Measurements from ENCODE around the gene AP3B2.

AP3B2 gene

DNA sequence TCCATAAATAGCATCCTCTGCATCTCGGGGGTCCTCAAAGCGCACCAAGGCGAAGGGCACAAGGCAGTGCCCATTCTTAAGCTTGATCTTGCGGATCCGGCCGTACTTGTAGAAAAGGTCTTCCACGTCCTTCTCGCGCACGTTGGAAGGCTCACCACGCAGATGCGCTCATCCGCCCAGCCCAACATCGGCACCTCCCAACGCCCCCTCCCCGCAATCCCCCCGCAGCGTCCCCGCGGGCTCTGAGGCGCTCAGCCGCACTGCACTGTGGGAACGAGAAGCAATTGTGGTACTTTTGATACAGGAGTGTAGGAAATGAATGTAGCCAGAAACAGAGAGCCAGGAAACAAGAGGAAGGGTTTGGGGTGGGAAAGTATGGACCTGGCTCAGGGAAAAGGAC is 17.5 kb downstream of the AP3B2 start:
- DNase-seq (ENCODE audit: low read depth) = no peak

DNA sequence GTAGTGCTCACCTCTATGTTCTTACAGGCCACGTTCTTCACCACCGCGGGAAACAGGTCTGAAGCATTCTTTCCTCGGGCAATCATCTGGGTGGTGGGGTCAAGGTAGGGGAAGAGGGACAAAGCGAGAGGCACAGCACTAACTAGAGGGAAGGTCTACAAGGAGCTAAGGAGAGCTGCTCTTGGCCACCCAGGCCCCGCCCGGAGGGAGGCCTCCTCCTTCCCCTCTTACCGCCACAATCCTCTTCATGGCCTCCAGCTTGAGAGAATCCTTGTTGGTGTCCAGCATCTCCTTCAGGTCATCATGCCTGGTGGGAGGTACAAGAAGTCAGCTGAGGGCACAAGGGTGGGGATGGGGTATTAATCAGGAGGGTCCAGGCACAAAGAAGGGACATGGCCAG is 20.5 kb downstream of the AP3B2 start:
- no peak for DNase-seq (ENCODE audit: low read depth)

DNA sequence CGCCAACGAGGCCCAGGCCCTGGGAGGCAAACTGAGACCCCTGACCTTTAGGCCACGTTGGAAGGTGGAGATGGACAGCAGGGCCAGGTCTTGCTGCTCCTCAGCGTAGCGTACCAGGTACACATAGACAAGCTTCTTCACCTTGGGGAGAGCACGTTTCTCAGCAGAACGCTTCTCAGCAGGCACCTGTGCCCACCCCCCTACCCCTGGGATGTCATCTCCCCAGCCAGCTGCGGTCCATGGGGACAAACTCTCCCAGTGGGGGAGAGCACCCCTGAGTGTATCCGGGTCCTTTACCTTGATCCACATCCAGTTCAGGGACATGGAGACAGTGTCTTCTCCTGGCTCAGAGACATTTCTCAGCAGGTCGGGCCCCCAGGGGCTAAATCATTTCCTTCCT is 21.0 kb downstream of the AP3B2 start:
- no peak for DNase-seq (ENCODE audit: low read depth)

DNA sequence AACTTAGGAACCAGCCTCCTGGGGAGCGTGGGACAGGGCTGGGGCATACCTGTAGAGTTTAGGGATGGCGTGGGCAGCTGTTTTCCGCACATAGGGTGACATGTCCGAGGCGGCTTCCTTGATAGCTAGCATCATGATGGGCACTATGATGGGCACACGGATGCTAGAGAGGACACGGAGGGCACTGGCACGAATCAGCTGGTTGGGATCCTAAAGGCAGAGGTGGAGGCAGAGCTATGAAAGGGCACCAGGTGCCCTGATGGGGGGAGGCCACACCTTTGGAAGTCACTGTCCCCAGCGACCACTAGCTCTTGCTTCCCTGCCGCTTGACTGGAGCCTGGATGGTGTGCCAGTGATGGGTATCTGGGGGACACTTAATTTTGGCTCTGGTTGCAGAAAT is 28.3 kb downstream of the AP3B2 start:
- no peak for DNase-seq (ENCODE audit: low read depth)

DNA sequence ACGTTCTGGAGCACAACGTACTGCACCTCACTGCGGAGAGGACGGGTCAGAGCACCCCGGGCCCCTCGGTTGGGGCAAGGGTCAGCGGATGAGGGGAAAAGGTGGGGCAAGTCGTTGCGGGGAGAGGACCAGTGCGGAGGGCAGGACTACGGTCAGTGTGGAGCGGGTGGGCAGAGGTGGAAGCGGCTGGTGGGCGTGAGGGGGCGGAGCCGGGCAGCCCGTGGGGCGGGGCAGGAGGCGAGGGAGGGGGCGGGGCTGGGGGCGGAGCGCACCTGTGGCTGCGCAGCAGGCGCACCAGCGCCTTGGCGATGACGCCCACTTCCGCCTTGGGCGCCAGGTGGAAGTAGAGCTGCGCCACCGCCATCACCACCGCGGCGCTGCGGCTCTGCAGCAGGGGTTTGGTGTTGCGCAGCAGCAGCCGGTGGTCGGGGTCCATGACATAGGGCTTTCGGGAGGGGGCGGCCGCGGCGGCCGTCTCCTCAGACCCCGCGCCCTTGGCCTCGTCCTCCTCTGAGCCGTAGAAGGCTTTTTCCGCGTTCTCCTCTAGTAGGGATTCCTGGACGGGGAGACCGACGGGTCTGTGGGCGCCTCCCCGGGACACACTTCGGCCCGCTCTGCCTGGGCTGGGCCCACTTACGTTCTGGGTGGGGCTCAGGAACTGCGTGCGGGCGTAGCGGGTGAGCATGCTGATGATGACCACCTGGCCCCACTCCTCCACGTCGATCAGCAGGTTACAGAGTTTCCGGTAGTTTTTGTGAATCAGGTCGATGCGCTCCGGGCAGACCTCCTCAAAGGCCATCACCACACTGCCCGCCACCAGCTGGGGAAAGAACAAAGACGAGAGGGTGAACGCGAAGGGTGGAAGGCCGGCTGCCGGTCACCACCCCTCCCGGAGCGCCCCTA is 29.2 kb downstream of the AP3B2 start:
- no peak for DNase-seq (ENCODE audit: low read depth)

DNA sequence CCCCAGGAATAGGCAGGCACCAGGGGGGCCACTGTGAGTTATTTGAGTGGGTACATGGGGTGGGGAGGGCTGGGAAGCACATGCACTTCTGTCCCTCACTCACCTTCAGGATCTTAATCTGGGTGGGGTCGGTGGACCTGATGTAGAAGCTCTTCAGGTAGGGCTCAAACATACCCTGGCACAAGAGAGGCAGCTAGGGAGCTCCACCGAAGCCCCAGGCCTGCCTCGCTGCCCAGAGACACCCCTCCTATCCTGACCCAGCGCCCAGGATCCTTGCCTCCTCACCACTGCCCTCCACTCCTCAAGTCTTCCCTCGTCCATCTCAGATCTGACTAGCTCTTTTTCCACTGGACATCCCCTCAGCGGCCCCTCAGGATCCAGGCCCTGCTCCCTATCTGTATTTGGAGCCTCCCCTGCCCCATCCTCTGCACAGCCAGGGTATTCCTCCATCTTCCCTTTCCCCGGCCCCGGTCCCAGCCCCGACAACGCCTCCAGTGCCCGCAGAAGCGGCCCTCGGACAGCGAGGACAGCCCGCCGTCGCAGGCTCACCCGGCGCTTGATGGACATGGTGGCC is 30.0 kb downstream of the AP3B2 start:
- no peak for DNase-seq (ENCODE audit: low read depth)

DNA sequence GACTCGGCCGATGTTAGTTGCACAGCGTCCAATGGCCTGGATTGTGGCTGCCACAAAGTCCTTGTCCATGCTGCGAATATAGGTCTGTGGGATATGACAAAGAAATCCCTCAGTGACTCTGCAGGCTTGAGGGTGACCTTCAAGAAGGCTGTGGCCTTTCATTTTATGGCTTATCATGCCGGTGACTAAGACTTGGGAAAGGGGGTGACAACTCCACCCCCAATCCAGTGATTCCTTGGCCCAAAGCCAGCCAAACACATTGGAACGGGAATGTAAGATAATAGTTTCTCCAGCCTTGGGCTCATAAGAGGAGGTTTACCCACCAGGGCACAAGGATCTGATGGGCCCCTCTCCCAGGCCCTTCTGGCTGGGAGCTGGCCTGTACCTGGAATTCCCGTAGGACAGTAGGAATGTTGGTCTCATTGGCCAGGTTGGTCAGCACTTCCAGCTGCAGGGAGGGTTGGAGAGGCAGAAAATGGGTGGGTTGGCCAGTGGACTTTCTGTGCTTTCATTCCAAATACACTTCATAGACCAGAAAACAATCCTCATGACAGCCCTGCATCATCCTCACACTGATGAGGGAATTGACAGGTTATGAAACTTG is 31.9 kb downstream of the AP3B2 start:
- no peak for DNase-seq (ENCODE audit: low read depth)

DNA sequence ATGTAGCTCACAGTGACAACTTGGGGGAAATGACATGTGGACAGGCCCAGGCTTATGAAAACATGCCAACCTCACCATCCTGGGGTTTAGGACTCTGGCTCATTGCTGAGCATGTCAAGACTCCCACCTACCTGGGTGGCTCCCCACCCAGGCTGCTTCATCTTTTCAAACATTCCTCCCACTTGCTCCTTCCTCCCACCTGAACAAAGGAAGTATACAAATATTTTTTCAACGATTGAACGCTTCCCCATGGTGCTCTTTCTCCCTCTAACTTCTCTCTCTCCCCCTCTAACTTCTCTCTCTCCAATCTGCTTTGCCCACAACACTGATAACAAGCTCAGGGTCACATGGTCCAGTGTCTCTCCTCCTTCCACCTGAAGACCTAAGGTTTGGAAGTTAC is 34.8 kb downstream of the AP3B2 start:
- no peak for DNase-seq (ENCODE audit: low read depth)

DNA sequence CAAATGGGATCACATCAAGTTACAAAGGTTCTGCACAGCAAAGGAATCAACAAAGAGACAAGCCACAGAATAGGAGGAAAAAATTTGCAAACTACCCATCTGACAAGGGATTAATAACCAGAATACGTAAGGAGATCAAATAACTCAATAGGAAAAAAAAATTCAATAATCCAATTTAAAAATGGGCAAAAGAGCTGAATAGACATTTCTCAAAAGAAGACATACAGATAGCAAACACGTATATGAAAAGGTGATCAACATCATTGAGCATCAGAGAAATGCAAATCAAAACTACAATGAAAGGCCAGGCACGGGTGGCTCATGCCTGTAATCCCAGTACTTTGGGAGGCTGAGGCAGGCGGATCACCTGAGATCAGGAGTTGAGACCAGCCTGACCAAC is 39.0 kb downstream of the AP3B2 start:
- no peak for DNase-seq (ENCODE audit: low read depth)

DNA sequence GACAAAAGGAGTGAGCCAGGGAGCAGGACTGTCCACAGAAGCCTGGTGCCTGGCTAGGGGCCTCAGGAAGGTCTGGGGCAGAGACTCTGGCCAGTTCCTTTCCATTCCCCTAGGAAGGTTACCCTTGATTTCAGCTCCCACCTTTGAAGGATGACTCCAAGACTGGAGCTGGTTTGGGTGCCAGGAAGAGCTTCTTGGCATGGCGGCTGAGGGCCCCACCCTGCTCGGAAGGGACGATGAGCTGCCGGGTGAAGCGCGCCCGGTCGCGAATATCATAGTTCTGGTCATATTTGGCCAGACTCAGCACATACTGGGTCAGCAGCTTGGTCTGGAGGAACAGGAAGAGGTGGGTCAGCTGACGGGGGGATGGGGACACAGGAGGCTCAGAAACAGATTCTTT is 43.1 kb downstream of the AP3B2 start:
- no peak for DNase-seq (ENCODE audit: low read depth)

DNA sequence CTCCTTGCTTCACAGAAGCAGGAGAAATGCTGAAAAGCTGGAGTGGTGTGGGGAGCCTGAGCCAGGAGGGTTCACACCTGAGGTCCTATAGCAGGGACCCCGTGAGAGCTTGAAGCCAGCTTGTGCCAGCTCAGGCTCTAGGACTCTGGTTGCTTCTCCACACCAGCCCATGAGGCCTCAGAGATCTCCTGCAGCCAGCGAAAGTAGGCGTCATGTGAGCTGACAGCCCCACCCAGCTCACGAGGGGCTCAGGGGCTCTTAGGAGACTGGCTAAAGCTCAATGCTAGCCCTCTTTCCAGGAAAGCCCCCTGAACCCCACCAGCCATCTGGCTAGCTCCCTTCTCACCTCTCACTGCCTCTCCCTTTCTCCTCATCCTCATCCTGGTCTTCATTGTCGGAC is 45.7 kb downstream of the AP3B2 start:
- no peak for DNase-seq (ENCODE audit: low read depth)

DNA sequence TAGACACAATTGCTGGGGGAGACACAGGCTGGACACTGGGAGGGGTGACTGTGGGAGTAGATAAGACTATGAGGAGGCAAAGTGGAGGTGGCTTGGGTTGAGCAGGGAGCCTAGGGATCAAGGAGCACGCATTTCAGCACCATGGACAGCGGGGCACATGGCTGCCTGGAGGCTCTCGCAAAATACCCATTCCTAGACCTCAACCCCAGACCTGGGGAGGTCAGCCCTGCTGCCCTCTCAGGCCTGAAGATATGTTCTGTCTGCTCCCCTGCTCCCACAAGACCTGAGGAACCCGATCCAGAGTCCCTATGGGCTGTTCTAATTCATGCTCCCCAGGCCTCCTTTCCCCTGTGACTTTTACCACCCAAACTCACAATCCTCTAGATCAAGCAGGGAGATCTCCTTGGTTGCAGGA is 46.5 kb downstream of the AP3B2 start:
- DNase-seq (ENCODE audit: low read depth) = no peak

DNA sequence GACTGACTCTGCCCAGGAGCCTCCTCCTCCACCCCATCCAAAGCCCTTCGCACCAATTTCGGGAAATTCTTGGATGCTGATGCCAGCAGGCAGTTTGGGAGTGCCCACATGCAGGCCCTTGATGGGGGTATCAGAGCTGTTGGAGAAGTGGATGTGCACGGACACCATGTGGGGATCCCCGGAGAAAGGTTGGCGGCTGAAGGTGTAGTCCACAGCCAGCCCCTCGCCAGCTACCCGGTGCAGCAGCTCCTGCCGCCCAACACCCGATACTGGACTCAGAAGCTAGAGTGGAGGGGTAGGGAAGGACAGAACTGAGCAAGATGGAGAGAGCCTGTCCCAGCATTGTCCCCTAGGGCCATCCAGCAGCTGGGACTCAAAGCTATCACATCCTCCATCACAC is 47.0 kb downstream of the AP3B2 start:
- no peak for DNase-seq (ENCODE audit: low read depth)

DNA sequence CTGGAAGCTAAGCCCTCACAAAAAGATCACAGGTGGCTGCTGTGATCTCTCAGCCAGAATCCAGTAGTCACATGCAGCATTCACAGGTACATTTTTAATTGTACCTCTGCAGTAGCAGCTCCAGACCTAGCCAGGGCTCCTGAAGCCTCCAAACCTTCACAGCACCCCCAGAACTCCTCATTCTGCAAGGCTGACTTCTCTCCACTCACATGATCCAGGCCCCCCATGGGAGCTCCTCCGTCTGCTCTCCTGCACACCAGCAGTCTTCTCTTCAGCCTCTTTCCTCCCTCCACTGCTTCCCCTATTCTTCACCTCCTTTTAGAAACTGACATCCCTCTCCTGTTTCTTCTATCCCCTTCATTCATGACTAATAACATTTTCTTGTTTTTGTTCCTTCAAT is 49.3 kb downstream of the AP3B2 start:
- DNase-seq (ENCODE audit: low read depth) = no peak

DNA sequence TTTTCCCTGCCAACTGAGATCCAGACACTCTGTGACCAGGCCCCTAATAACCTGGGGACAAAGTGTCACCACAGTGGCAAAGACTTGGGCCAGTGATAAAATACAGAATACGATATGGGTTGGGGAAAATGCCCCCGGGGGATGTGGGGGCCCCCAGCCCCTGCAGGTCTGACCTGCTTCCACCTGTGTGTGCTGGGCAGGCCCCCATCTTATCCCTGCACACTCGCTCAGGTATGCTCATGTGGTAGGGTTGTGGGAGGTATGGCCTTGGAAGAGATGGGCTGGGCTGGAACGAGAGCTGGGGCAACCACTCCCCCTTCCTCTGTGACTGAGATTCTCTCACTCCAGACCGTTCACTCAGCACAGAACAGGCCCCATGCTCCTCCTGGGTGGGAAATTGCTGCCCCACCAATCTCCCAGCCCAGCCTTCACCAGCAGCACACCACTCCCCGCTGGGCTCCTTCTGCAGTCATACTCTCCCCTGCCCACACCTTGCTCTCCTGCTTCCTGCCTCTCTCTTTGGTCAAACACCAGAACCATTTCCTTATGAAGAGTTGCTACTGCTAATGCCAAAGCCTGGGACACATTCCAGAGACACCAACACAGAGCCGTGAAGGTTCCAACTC is 52.9 kb downstream of the AP3B2 start:
- DNase-seq (ENCODE audit: low read depth) = no peak

DNA sequence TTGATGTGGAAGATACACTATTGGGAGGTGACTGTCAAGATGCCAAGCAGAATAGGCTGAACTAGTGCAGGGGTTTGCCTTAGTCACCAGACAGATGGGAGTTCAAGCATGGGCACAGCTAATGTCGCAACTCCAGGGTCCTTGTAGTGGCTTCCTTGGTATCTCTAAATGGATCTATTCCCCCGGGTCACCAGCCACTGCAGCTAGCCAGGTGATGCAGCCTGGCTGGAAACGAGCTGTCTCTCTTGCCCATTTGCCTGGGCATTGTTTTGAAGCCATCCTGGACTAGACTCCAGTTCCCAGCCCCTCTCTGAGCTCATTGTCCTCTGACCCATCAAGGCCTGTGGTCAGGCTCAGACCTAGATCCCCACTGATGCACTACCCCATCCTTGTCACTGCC is 54.1 kb downstream of the AP3B2 start:
- DNase-seq (ENCODE audit: low read depth) = no peak

DNA sequence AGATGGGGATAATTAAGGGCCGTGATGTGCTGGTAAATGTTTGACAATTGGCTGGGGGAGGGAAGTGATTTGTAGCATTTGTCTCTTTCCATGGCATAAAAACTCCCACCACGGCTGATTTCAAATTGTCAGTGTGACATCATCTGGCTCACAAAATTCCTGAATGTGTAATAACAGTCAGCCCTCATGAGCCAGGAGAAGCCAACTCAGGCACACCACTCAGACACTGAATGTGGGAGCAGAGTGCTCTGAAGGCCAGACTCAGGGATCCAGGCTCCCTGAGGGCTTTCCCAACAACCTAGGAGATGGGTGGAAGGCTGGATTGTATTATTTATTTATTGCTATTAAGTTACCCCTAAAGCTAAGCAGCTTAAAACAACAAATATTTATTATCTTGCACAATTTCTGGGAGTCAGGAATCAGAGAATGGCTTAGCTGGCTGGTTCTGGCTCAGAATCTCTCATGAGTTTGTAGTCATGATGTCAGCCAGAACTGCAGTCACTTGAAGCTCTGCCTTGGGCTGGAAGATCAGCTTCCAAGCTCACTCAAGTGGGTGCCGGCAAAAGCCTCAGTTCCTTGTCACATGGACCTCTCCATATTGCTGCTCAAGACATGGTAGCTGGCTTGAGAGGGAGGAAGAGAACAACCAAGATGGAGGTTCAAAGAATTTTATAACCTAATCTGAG is 56.0 kb downstream of the AP3B2 start:
- DNase-seq (ENCODE audit: low read depth) = no peak

DNA sequence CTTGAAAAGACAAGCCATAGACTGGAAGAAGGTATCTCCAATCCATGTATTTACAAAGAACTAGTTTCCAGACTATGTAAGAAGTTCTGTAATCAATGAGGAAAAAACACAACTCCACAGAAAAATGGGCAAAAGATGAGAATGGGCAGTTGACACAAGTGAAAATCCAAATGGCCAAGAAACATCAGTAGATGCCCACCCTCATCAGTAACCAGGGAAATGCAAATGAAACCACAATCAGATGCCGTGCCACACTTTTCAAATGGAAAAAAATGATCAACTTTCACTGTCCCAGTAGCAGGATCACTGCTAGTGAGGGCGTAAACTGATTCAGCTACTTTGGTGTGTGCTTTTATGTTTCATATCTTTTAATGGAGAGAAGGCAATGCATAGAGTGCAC is 58.0 kb downstream of the AP3B2 start:
- no peak for DNase-seq (ENCODE audit: low read depth)

DNA sequence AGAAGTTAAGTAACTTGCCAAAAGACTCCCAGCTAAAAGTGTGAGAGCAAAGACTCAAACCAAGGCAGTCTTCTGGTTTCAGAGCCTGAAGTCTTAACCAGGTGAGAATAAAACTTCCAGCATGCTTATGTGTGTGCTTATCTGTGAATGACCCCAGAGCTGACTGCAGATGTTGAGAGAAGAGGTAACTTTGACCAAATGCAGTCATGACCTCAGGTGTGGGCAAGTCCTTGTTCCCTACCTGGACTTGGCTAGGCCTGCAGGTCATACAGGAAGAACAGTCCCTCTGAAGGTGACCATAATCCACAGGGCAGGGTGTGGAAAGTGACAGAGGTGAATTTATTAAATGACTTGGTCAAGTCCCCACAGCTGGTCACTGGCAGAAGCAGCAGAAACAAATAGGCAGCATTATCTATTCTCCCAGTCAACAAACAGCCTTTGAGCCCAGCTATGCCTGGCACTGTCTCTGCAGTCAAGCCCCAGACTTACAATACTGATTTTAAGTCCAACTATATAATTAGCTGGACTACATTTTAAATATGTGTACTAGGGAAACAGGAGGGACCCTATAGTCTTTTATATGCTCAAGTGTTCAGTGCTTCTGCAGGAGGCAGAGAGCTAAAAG is 59.5 kb downstream of the AP3B2 start:
- no peak for DNase-seq (ENCODE audit: low read depth)

DNA sequence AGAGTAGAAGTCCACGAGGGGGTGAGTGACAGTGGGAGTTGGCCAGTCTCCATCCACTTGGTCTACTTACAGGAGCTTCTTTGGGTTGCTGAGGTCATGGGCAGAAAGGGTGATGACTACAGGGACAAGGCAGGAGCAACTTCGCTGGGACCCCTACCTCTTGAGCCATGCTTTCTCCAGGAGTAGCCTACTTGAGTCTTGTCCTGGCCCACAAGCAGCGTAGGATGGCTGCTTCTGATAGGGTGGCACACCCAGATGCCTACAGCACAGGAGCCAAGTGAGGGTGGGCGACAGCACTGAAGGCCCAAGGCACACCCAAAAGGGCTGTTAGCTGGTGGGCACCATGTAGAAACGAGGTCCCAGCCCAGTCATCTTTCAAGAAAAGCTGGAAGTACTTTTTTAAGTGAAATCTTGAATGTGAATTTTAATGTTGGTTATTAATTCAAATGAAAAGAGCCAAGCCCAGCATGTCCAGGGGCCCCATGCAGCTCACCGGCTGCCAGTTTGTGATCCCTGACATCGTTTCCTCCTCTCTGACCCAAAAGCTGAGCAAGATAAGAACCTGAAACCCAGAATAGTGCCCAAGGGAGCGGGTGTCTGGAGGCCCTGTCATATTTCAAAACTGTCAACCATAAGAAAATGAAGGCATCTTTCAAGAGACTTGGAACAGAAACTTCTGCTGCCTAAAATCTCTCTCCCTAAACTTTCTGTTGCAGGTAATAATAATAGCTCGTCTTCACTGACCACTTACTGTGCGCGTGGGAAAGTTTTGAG is 60.3 kb downstream of the AP3B2 start:
- DNase-seq (ENCODE audit: low read depth) = no peak

Measured in non-pigmented ciliary epithelial cell (primary cell).